ENCODE results near the gene DNAH8.
"Not testable (repeated sequence)": the region's sequence is repeated elsewhere in the genome, so short reads cannot be mapped to it uniquely, and the experiment has no call there.

The DNAH8 gene

GRCh38 chr6:38715016-38715689 is at the start of gene DNAH8:
Gene DNAH8 (plus strand): TSS chr6:38715311. CDS start chr6:38722810, 7,499 bp downstream.
- DNase-seq = peak; percentile 13

GRCh38 chr6:38671885-38672467 is 43.1 kb upstream of the DNAH8 start:
- DNase-seq = peak; percentile 37

GRCh38 chr6:38673397-38674165 is 41.5 kb upstream of the DNAH8 start:
- peak; percentile 11 for DNase-seq

GRCh38 chr6:38676236-38676973 is 38.7 kb upstream of the DNAH8 start:
- DNase-seq = no peak

GRCh38 chr6:38676974-38677544 is 38.1 kb upstream of the DNAH8 start:
- DNase-seq = no peak

- DNase-seq = no peak
Observed at GRCh38 chr6:38678178-38678760, 36.8 kb upstream of the DNAH8 start.

GRCh38 chr6:38679668-38680067 is 35.4 kb upstream of the DNAH8 start:
- DNase-seq = no peak

GRCh38 chr6:38681850-38682249 is 33.3 kb upstream of the DNAH8 start:
- DNase-seq = no peak

GRCh38 chr6:38684237-38684636 is 30.9 kb upstream of the DNAH8 start:
- DNase-seq = no peak

GRCh38 chr6:38684904-38685303 is 30.2 kb upstream of the DNAH8 start:
- no peak for DNase-seq

- DNase-seq = no peak
Observed at GRCh38 chr6:38686270-38687042, 28.7 kb upstream of the DNAH8 start.

- DNase-seq = no peak
Observed at GRCh38 chr6:38687043-38687353, 28.1 kb upstream of the DNAH8 start.

- DNase-seq = no peak
Observed at GRCh38 chr6:38687549-38687948, 27.6 kb upstream of the DNAH8 start.

GRCh38 chr6:38688579-38689087 is 26.5 kb upstream of the DNAH8 start:
- DNase-seq = no peak

GRCh38 chr6:38695227-38695900 is 19.7 kb upstream of the DNAH8 start:
- no peak for DNase-seq

GRCh38 chr6:38695933-38696332 is 19.2 kb upstream of the DNAH8 start:
- DNase-seq = no peak

- no peak for DNase-seq
Observed at GRCh38 chr6:38696345-38696744, 18.8 kb upstream of the DNAH8 start.

GRCh38 chr6:38697846-38698245 is 17.3 kb upstream of the DNAH8 start:
- no peak for DNase-seq

- DNase-seq = not testable (repeated sequence)
Observed at GRCh38 chr6:38699702-38700101, 15.4 kb upstream of the DNAH8 start.

GRCh38 chr6:38701551-38701950 is 13.6 kb upstream of the DNAH8 start:
- no peak for DNase-seq

Measured in CD4-positive, alpha-beta T cell treated with Interleukin-6 for 4 hours (primary cell).